OCI-LY7 (cell line): ENCODE measurements around the gene LPGAT1. TPM values are rescaled to one million over a fixed set of nuclear protein-coding genes. Genes with fewer than 3 reads are reported as not detected.

Source experiments
- BruUV-seq: library from RNA; stranded (reverse); fragments of 400-500 nt; replicated peaks from 2 replicates; lab custom pipeline; 2021; lab: Mats Ljungman, UMichigan
- CTCF ChIA-PET: fragments of 300-600 bp; sonication (Branson Sonifier 250); formaldehyde crosslinking; loops from one replicate; lab custom pipeline; 2022; ENCODE audit warnings: antibody characterized with exemption; ENCODE audit not compliant: unreplicated experiment; lab: Charles Lee
- POLR2A ChIA-PET: fragments of 300-600 bp; sonication (Branson Sonifier 250); formaldehyde crosslinking; loops from one replicate; lab custom pipeline; 2022; ENCODE audit warnings: antibody characterized with exemption; lab: Charles Lee
- DNase-seq: peaks from one replicate; pipeline ENCODE4 v3.0.0-alpha.2; 2015; ENCODE audit warnings: low spot score
- H2AFZ ChIP-seq: fragments of 200-600 bp; sonication (generic), shearing (Covaris generic); 2 replicates; pipeline ENCODE4 v1.6.1; 2014; ENCODE audit warnings: mild to moderate bottlenecking, antibody characterized with exemption, low read length, moderate library complexity
- H3K27ac ChIP-seq: fragments of 200-600 bp; sonication (generic); 2 replicates; pipeline ENCODE4 v1.5.1; 2014; ENCODE audit warnings: mixed run types, low read depth, mild to moderate bottlenecking, moderate library complexity, low read length, inconsistent platforms; ENCODE audit not compliant: poor library complexity, severe bottlenecking
- H3K36me3 ChIP-seq: fragments of 200-600 bp; sonication (generic); 2 replicates; pipeline ENCODE4 v1.6.1; 2014; ENCODE audit warnings: mild to moderate bottlenecking, antibody characterized with exemption, low read length, moderate library complexity, mixed read lengths; ENCODE audit not compliant: insufficient read depth
- H3K4me1 ChIP-seq: fragments of 200-600 bp; sonication (generic); 2 replicates; pipeline ENCODE4 v1.5.1; 2014; ENCODE audit warnings: mild to moderate bottlenecking, low read length; ENCODE audit not compliant: insufficient read depth, poor library complexity, severe bottlenecking
- H3K4me2 ChIP-seq: fragments of 200-600 bp; sonication (generic); 2 replicates; pipeline ENCODE4 v1.6.1; 2014; ENCODE audit warnings: mild to moderate bottlenecking, low read length
- H3K4me3 ChIP-seq: fragments of 200-600 bp; sonication (generic); 2 replicates; pipeline ENCODE4 v1.5.1; 2014; ENCODE audit warnings: mild to moderate bottlenecking, low read depth, low read length; ENCODE audit not compliant: poor library complexity, severe bottlenecking
- H3K79me2 ChIP-seq: fragments of 200-600 bp; sonication (generic); 2 replicates; pipeline ENCODE4 v1.6.1; 2016; ENCODE audit warnings: low read depth, mild to moderate bottlenecking, low read length, moderate library complexity, mixed read lengths; ENCODE audit not compliant: insufficient read depth
- H3K9me2 ChIP-seq: fragments of 200-600 bp; sonication (generic); 2 replicates; pipeline ENCODE4 v1.6.1; 2016; ENCODE audit warnings: mild to moderate bottlenecking, low read length, mixed read lengths; ENCODE audit not compliant: insufficient read depth
- H3K9me3 ChIP-seq: fragments of 200-600 bp; sonication (generic); 2 replicates; pipeline ENCODE4 v1.6.1; 2014; ENCODE audit warnings: mild to moderate bottlenecking, mixed run types, low read length, mixed read lengths
- H4K20me1 ChIP-seq: fragments of 200-600 bp; sonication (generic); 2 replicates; pipeline ENCODE4 v1.6.1; 2014; ENCODE audit warnings: mild to moderate bottlenecking, antibody characterized with exemption, low read length, moderate library complexity, mixed read lengths; ENCODE audit not compliant: insufficient read depth
- EZH2phosphoT487 ChIP-seq: fragments of 200-600 bp; sonication (generic); IDR thresholded peaks from 2 replicates; pipeline ENCODE4 v1.6.1; 2018; ENCODE audit warnings: low read depth, borderline replicate concordance, mild to moderate bottlenecking, mixed run types, antibody characterized with exemption, low read length, moderate library complexity, mixed read lengths
- intact Hi-C: fragments of 100-400 bp; cut with micrococcal nuclease; formaldehyde crosslinking; loops from one replicate; pipeline ENCODE4 v1.10.0; 2022; ENCODE audit not compliant: unreplicated experiment
- total RNA-seq, 2 experiments: library from RNA; depleted of rRNA in 1 of 2; stranded (reverse); fragments of >200 nt in 1 of 2; shearing (Covaris generic) in 1 of 2; gene quantifications; 2 replicates each; pipeline ENCODE4 v1.2.3, GENCODE V29; 2014 to 2022
- TF ChIP-seq, protein P1 (sequence below): fragments of 200-600 bp; sonication (generic); conservative IDR thresholded peaks from 2 replicates; pipeline ENCODE4 v1.5.1; 2014; ENCODE audit warnings: mild to moderate bottlenecking, antibody characterized with exemption, low read length, moderate library complexity, mixed read lengths

Gene LPGAT1
- total RNA-seq, 2 experiments from 2014 or later = 14.1 to 35.2 TPM

DNA sequence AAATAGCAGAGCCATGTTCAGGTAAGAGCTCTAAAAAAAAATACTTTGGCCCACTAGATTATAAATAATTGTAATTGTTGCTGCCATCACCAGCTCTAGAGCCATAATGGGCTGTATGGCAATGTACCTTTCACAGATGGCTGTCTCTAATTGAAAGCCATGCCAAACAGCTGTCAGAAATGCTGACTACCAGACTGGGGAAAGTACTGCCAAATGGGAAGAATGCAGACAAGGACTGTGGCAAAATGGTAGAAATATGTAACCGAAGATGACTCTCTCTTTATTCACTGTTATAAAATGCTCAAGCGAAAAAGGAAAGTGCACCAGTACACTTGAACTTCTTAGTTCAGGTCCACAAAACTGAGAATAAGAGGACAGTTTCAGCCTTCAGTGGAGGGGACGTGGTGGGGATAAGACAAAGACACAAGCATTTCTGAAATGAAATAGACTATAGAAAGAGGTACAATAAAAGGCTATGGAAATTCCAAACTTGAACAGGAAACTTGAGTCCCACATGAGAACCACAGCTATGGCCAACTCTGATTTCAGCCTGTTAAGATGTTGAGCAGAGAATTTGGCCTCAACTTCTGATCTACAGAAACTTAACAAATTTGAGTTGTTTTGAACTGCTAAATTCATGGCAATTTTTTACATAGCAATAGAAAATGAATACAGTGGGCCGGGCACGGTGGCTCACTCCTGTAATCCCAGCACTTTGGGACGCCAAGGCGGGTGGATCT lies 46.5 kb upstream of the LPGAT1 start:
- DNase-seq = no peak
- H3K4me2 ChIP-seq = no peak overlapping the region
- H3K36me3 ChIP-seq = no peaks in the 10 kb centered on the region
- no TSS peak for BruUV-seq
- no peaks in the 10 kb centered on the region for H3K4me1 ChIP-seq
- ChIA-PET POLR2A (interaction anchor here (1.4 kb wide), 1 partner anchor 11 kb away, joined by 3 read pairs; no protein-coding TSS in a partner anchor), CTCF (no interaction called here)
- intact Hi-C loops = no loop called here
- H3K79me2 ChIP-seq = no peaks in the 10 kb centered on the region
- H3K27ac ChIP-seq = no peak overlapping the region
- H3K9me2 ChIP-seq = no peaks in the 10 kb centered on the region
- no peak overlapping the region for H2AFZ ChIP-seq
- no peak overlapping the region for H3K4me3 ChIP-seq
- H3K9me3 ChIP-seq = peaks cover 10% of the 10 kb centered on the region; the same call in 1 of the 2 replicates
- H4K20me1 ChIP-seq = no peaks in the 10 kb centered on the region
- TF ChIP-seq, protein P1, sequence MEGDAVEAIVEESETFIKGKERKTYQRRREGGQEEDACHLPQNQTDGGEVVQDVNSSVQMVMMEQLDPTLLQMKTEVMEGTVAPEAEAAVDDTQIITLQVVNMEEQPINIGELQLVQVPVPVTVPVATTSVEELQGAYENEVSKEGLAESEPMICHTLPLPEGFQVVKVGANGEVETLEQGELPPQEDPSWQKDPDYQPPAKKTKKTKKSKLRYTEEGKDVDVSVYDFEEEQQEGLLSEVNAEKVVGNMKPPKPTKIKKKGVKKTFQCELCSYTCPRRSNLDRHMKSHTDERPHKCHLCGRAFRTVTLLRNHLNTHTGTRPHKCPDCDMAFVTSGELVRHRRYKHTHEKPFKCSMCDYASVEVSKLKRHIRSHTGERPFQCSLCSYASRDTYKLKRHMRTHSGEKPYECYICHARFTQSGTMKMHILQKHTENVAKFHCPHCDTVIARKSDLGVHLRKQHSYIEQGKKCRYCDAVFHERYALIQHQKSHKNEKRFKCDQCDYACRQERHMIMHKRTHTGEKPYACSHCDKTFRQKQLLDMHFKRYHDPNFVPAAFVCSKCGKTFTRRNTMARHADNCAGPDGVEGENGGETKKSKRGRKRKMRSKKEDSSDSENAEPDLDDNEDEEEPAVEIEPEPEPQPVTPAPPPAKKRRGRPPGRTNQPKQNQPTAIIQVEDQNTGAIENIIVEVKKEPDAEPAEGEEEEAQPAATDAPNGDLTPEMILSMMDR = no peak
- no peak for TF ChIP-seq EZH2phosphoT487

DNA sequence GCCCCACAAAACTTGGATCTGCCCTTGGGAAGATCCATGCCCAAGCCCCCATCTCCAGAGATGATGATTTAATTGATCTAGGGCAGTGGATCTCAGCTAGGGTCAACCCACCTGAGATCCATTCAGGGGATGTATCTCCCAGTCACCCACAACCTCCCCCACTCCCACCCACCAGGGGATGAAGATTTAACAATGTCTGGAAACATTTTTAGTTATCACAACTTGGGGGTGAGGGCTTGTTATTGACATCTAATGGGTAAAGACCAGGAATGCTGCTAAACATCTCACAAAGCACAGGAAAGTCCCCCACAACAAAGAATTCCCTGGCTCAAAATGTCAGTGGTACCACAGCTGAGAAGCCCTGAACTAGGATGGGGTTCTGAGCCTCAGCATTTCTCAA lies 45.0 kb upstream of the LPGAT1 start:
- H3K36me3 ChIP-seq = no peaks in the 10 kb centered on the region
- DNase-seq = no peak
- POLR2A ChIA-PET = interaction anchor here (1.0 kb wide), 1 partner anchor 16 kb away, joined by 3 read pairs; no protein-coding TSS in a partner anchor
- intact Hi-C loops = no loop called here
- H3K79me2 ChIP-seq = no peaks in the 10 kb centered on the region
- CTCF ChIA-PET = no interaction called here
- TF ChIP-seq, protein P1 = no peak
- TF ChIP-seq EZH2phosphoT487 = no peak
- no peaks in the 10 kb centered on the region for H3K4me1 ChIP-seq
- H4K20me1 ChIP-seq = no peaks in the 10 kb centered on the region
- H3K4me2 ChIP-seq = no peak overlapping the region
- no peak overlapping the region for H3K27ac ChIP-seq
- H3K9me3 ChIP-seq = no peaks in the 10 kb centered on the region
- BruUV-seq = no TSS peak
- H3K4me3 ChIP-seq = no peak overlapping the region
- H2AFZ ChIP-seq = no peak overlapping the region
- no peaks in the 10 kb centered on the region for H3K9me2 ChIP-seq
